Putamen (tissue), 1 donor: ENCODE measurements around the gene EDRF1.

Experiments used
- DNase-seq: peaks from one replicate; pipeline ENCODE4 v3.0.0-alpha.2; 2016; ENCODE audit warnings: low spot score

The EDRF1 gene

DNA sequence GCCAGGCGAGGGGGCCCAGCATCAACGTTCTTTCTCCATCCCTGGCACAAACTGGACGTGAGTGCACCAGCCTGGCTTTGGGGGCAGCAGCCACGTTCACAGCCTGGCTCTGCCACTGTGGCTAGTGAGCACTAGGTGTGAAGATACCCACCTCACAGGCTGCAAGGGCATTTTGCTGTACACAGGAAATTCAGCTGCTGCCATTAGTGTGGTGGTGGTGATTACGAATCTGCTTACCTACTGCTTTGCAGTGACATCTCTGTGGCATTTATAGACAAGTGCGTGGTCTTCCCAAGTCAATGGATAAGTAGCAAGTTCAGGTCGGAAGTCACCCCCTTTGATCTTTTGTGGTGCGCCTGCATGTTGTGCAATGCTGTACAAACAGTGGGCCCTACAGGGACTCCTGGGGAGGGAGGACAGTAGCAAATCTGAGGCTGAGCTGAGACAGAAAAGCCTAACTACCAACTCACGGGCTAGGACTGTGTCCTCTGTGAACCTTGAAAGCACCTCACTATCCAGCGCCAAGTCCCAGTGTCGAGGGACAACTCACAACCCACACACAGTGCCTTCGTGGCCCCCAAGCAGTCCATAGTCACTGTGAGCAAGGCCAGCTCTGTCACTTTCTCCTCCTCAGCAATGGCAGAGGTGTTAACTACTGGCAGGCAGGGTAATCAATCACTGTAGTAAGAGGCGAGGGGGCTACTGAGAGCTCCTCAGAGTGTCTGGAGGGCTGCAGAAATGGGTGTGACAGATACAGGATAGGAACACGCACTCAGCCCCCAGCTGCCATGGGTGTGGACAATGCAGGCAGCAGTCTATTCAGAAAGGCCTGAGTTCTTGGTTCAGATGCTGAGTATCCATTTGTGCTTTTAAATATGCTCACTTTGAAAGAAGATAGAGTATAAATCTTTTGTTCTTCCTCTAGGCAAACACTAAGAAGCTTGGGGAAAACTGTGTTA, 73.1 kb downstream of the EDRF1 start:
- DNase-seq = no peak

DNA sequence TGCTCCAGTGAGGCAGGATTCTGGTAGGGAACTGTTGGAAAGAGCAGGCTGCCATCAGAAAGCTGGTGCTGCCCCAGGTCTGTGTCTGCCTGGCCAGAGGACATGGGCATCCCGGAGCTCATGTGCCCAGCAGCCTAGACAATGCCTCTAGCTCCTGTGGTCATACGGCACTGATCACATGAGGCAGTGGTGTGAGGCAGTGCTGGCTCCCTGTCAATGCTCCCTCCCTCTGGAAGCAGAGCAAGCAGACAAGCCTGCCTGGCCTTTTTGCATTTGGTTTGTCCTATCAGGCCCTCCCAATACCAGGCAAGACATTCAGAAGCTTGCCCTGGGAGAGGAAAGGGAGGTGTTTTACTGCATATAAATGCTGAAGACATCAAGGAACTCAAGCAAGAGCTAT, 75.6 kb downstream of the EDRF1 start:
- DNase-seq = peak; percentile 88

GRCh38 chr10:125795637-125796190, 76.2 kb downstream of the EDRF1 start:
- no peak for DNase-seq

GRCh38 chr10:125797424-125797823, 77.9 kb downstream of the EDRF1 start:
- DNase-seq = no peak

GRCh38 chr10:125797994-125798662, 78.6 kb downstream of the EDRF1 start:
- DNase-seq = no peak

- DNase-seq = no peak
Observed at GRCh38 chr10:125799451-125800182, 80.1 kb downstream of the EDRF1 start.

DNA sequence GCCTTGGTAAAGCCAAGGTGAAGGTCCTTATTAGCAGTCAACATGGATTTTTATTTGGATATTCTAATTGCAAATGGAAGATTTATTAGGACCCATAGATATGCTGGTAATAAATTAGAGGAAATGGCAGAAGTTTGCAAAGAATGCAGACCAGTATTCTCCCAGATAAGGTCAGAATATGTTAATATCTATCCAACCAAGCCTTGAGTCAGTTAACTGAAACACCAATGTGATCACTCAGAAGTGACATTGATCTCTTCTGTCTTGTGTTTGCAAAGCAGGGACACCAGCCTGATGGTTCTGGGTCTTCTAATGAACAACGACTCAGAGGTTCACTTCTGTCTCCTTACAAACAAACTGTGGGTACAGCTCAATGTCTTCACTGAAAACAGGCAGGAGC, 82.1 kb downstream of the EDRF1 start:
- no peak for DNase-seq

- no peak for DNase-seq
Observed at GRCh38 chr10:125802131-125802530, 82.6 kb downstream of the EDRF1 start.

DNA sequence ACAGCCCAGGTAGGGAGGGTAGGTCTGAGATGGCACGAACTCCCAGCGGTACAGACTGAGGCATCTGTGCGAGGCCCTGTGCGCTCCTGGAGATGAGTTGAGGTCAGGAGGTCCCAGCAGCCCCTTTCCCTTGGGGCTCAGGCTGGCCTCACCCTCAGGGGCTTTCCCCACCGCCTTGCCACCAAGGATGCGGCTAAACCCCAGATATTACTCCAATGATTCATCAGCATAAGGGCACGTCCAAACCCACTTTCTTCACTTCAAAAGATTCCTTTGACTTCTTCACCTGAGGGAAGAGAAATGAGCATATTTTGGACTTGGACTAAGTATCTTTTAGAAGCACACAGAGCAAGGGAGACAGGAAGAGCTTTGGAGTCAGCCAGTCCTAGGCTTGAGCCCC, 83.2 kb downstream of the EDRF1 start:
- no peak for DNase-seq

DNA sequence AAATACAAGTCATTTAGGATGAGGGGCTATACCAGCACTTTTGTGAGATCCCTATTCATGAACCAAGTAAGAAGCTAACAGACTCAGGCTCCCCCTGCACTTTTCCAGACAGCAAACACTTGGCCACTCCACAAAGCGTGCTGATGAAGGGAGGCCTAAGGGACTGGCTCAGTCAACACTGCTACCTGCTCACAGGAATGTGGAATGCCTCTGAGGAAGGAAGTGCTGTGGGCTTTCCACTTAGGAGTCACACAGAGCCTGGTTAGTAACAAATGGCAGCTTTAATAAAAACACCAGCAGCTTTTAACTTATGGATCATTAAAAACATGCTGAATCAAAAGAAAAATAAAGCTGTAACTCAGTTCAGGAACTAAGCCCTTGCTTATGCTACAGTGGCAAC, 88.5 kb downstream of the EDRF1 start:
- DNase-seq = no peak

DNA sequence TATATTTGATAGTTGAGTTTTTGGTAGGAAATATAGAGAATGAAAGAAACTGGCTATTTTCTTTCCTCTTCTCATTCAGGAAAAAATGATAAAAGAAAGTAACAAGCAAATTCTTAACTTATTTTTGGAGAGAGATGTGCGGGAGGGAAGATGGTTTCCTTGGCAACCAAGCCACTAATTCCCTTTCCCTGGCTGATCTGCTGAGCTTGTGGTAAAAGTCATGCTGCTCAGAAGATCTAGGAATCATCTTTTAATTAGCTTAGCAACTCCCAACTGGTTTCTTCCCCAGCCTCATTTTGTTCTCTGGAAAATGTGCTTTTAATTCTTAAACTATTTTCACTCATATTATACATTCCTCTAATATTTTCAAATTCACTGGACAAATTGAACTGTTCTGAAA, 91.7 kb downstream of the EDRF1 start:
- peak; percentile 53 for DNase-seq

DNA sequence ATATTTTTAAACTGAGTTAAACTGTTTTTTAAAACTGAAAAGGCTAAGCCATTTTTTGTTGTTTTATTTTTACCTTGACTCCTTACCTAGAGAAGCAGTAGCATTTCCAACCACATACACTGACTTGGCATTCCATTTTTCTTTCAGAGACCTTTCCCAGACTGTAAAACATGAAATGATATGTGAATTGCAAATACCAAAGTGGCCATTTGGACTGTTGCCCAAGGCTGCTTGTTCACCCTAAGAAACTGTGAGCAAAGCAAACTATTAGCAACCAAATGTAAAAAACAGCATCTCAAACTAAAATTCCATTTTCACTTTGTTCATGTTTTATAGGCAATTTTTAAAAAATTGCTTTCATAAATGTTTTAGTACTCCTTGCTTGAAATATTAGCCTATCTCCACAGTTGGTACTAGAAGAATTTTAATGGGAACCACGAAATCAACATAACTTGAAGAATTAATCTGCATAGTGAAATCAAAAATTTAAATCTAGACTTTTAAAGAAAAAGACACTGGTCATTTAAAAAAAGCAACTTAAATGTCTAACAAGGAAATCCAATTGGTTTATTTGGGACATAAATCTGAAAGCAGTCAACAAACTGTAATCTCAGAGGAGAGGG, 92.7 kb downstream of the EDRF1 start:
- no peak for DNase-seq
